SK-N-SH treated with all-trans-retinoic acid at 6 μM for 48 hours (cell line): ENCODE results near the gene SAG.

Experiments
- ATAC-seq: fragments of 200-7000 bp; cut with Tn5 transposase; 3 replicates; pipeline ENCODE4 v1.9.1; 2020; ENCODE audit warnings: mild to moderate bottlenecking, moderate library complexity
- ARNTL ChIP-seq: fragments of 450-650 bp; formaldehyde crosslinking; IDR thresholded peaks from 2 replicates; pipeline ENCODE4 v1.5.0; 2020; ENCODE audit warnings: low read depth, mild to moderate bottlenecking, moderate library complexity, borderline replicate concordance
- BACH2 ChIP-seq: fragments of 250-450 bp; sonication (Bioruptor Pico); IDR thresholded peaks from 2 replicates; pipeline ENCODE4 v1.9.0; 2021; ENCODE audit warnings: mild to moderate bottlenecking, borderline replicate concordance
- CSDC2 ChIP-seq: fragments of 250-450 bp; sonication (Bioruptor Pico); IDR thresholded peaks from 2 replicates; pipeline ENCODE4 v1.5.0; 2020; ENCODE audit warnings: mild to moderate bottlenecking, moderate library complexity
- GLIS3 ChIP-seq: fragments of 250-450 bp; sonication (Bioruptor Pico); IDR thresholded peaks from 2 replicates; pipeline ENCODE4 v1.5.0; 2020; ENCODE audit warnings: mild to moderate bottlenecking, moderate library complexity
- ISL1 ChIP-seq: fragments of 250-450 bp; sonication (Bioruptor Pico); IDR thresholded peaks from 2 replicates; pipeline ENCODE4 v2.1.2; 2022; ENCODE audit warnings: mild to moderate bottlenecking, moderate library complexity
- OSR1 ChIP-seq: fragments of 250-450 bp; sonication (Bioruptor Pico); IDR thresholded peaks from 2 replicates; pipeline ENCODE4 v1.8.0; 2022; ENCODE audit warnings: moderate library complexity, mild to moderate bottlenecking, inconsistent platforms
- RARB ChIP-seq: fragments of 250-450 bp; sonication (Bioruptor Pico); IDR thresholded peaks from 2 replicates; pipeline ENCODE4 v1.8.0; 2021; ENCODE audit warnings: mild to moderate bottlenecking, moderate library complexity
- SNAI2 ChIP-seq: fragments of 250-450 bp; sonication (Bioruptor Pico); IDR thresholded peaks from 2 replicates; pipeline ENCODE4 v1.5.0; 2020; ENCODE audit warnings: mild to moderate bottlenecking, moderate library complexity
- TCF4 ChIP-seq: fragments of 250-450 bp; sonication (Bioruptor Pico); IDR thresholded peaks from 2 replicates; pipeline ENCODE4 v1.8.0; 2021; ENCODE audit warnings: mild to moderate bottlenecking, moderate library complexity, borderline replicate concordance
- TOX ChIP-seq: fragments of 250-450 bp; sonication (Bioruptor Pico); IDR thresholded peaks from 2 replicates; pipeline ENCODE4 v1.8.0; 2021; ENCODE audit warnings: mild to moderate bottlenecking, moderate library complexity, borderline replicate concordance
- ZC3H10 ChIP-seq: fragments of 250-450 bp; sonication (Bioruptor Pico); IDR thresholded peaks from 2 replicates; pipeline ENCODE4 v1.5.1; 2021; ENCODE audit warnings: mild to moderate bottlenecking, moderate library complexity
- ZFP3 ChIP-seq: fragments of 250-450 bp; sonication (Bioruptor Pico); IDR thresholded peaks from 2 replicates; pipeline ENCODE4 v1.5.0; 2020; ENCODE audit warnings: mild to moderate bottlenecking, moderate library complexity
- ZFP30 ChIP-seq: fragments of 450-650 bp; formaldehyde crosslinking; IDR thresholded peaks from 2 replicates; pipeline ENCODE4 v1.5.0; 2022; ENCODE audit warnings: mild to moderate bottlenecking, moderate library complexity
- ZNF565 ChIP-seq: fragments of 450-650 bp; formaldehyde crosslinking; conservative IDR thresholded peaks from 2 replicates; pipeline ENCODE4 v1.5.0; 2020; ENCODE audit warnings: low read depth, mild to moderate bottlenecking, moderate library complexity
- ZNF70 ChIP-seq: fragments of 450-650 bp; formaldehyde crosslinking; IDR thresholded peaks from 2 replicates; pipeline ENCODE4 v1.5.0; 2020; ENCODE audit warnings: mild to moderate bottlenecking, moderate library complexity
- ZNF8 ChIP-seq: fragments of 450-650 bp; formaldehyde crosslinking; IDR thresholded peaks from 2 replicates; pipeline ENCODE4 v1.5.0; 2020; ENCODE audit warnings: mild to moderate bottlenecking, moderate library complexity
- TF ChIP-seq, protein P1 (sequence below): fragments of 250-450 bp; sonication (Bioruptor Pico); IDR thresholded peaks from 2 replicates; pipeline ENCODE4 v1.5.1; 2021; ENCODE audit warnings: mild to moderate bottlenecking, moderate library complexity
- TF ChIP-seq, protein P2 (sequence below): fragments of 250-450 bp; sonication (Bioruptor Pico); IDR thresholded peaks from 2 replicates; pipeline ENCODE4 v1.8.0; 2020; ENCODE audit warnings: mild to moderate bottlenecking, moderate library complexity, borderline replicate concordance
- TF ChIP-seq, protein P3 (sequence below): fragments of 250-450 bp; sonication (Bioruptor Pico); IDR thresholded peaks from 2 replicates; pipeline ENCODE4 v1.5.1; 2020; ENCODE audit warnings: low read depth, mild to moderate bottlenecking, moderate library complexity
- TF ChIP-seq, protein P4 (sequence below): fragments of 250-450 bp; sonication (Bioruptor Pico); IDR thresholded peaks from 2 replicates; pipeline ENCODE4 v1.8.0; 2021; ENCODE audit warnings: low read depth, mild to moderate bottlenecking, moderate library complexity, borderline replicate concordance

The SAG gene

DNA sequence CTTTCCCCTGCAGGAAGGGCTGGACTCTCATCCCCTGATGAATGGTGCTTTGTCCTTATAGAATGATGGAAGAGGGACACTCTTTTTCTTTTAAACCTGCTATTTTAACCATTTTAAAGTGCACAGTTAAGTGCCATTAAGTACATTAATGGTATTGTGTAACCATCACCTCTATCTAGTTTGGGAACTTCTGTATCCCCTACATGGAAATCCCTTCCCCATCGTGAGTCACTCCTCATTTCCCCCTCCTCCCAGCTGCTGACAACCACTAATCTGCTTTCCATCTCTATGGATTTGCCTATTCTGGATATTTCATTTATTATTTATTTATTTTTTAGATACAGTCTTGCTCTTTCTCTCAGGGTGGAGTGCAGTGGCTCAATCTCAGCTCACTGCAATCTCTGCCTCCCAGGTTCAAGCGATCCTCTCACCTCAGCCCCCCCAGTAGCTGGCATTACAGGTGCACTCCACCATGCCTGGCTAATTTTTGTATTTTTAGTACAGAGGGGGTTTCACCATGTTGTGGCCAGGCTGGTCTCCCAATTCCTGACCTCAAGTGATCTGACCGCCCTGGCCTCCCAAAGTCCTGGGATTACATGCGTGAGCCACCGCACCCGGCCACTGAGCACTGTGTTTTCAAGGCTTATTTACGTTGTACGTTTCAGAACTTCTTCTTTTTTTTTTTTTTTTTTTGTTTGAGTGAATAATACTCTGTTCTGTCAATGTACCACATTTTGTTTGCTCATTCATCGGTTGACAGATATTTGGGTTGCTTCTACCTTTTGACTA is 62.5 kb downstream of the SAG start:
- no peak for TF ChIP-seq ZNF70 (CRISPR knock-in tag)
- no peak for TF ChIP-seq OSR1
- TF ChIP-seq ZFP30 (CRISPR knock-in tag) = no peak
- TF ChIP-seq, protein P1, sequence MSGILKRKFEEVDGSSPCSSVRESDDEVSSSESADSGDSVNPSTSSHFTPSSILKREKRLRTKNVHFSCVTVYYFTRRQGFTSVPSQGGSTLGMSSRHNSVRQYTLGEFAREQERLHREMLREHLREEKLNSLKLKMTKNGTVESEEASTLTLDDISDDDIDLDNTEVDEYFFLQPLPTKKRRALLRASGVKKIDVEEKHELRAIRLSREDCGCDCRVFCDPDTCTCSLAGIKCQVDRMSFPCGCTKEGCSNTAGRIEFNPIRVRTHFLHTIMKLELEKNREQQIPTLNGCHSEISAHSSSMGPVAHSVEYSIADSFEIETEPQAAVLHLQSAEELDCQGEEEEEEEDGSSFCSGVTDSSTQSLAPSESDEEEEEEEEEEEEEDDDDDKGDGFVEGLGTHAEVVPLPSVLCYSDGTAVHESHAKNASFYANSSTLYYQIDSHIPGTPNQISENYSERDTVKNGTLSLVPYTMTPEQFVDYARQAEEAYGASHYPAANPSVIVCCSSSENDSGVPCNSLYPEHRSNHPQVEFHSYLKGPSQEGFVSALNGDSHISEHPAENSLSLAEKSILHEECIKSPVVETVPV (CRISPR knock-in tag) = no peak
- no peak for TF ChIP-seq GLIS3 (CRISPR knock-in tag)
- no peak for TF ChIP-seq SNAI2 (CRISPR knock-in tag)
- TF ChIP-seq BACH2 = no peak
- TF ChIP-seq, protein P2, sequence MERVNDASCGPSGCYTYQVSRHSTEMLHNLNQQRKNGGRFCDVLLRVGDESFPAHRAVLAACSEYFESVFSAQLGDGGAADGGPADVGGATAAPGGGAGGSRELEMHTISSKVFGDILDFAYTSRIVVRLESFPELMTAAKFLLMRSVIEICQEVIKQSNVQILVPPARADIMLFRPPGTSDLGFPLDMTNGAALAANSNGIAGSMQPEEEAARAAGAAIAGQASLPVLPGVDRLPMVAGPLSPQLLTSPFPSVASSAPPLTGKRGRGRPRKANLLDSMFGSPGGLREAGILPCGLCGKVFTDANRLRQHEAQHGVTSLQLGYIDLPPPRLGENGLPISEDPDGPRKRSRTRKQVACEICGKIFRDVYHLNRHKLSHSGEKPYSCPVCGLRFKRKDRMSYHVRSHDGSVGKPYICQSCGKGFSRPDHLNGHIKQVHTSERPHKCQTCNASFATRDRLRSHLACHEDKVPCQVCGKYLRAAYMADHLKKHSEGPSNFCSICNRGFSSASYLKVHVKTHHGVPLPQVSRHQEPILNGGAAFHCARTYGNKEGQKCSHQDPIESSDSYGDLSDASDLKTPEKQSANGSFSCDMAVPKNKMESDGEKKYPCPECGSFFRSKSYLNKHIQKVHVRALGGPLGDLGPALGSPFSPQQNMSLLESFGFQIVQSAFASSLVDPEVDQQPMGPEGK (CRISPR knock-in tag) = no peak
- TF ChIP-seq RARB (CRISPR knock-in tag) = no peak
- TF ChIP-seq ISL1 = no peak
- TF ChIP-seq ZC3H10 (CRISPR knock-in tag) = no peak
- TF ChIP-seq CSDC2 = no peak
- no peak for TF ChIP-seq TOX
- no peak for TF ChIP-seq ARNTL (CRISPR knock-in tag)
- no peak for TF ChIP-seq ZNF8
- TF ChIP-seq TCF4 (CRISPR knock-in tag) = no peak
- no peak for ATAC-seq

DNA sequence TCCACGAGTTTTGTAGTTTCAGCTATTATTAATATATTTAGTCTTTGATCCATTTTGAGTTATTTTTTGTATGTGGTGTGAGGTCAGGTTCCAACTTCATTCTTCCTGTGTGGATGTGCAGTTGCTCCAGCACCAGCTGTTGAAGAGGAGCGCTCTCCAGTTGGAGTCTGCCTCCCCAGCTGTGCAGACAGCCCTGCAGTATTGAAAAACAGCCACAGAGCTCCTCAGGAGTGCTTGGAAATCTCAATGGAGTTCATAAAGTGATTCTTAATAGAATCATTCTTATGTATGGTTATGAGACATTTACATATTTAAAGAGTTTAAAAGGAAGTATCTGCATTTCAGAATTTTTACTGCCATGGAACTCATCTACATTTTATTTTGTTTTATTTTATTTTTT is 64.0 kb downstream of the SAG start:
- no peak for TF ChIP-seq ISL1
- TF ChIP-seq ZNF70 (CRISPR knock-in tag) = no peak
- no peak for TF ChIP-seq GLIS3 (CRISPR knock-in tag)
- no peak for TF ChIP-seq ARNTL (CRISPR knock-in tag)
- no peak for TF ChIP-seq ZFP3 (CRISPR knock-in tag)
- TF ChIP-seq, protein P1 (CRISPR knock-in tag) = no peak
- no peak for TF ChIP-seq BACH2
- TF ChIP-seq ZC3H10 (CRISPR knock-in tag) = no peak

DNA sequence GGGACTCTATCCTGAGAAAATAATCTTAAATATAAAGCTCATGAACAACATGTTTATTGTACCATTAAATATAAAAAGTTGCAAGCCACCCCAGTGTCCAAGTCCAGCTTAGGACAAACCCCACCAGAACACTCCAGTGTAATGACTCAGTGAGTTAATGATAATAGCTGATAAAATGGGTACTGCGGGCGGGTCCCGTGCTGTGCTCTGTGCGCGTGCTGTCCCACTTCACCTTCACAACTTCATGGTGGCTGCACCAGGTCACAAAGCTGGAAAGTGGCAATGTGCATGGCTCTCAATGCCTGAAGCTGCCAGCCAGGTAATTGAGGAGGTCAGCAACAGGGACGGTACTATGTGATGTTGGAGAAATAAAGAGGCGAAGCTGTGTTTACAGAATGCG is 65.2 kb downstream of the SAG start:
- TF ChIP-seq SNAI2 (CRISPR knock-in tag) (no peak), ZNF8 (no peak), TOX (no peak), BACH2 (no peak), ZNF565 (CRISPR knock-in tag) (no peak), RARB (CRISPR knock-in tag) (no peak), ZNF70 (CRISPR knock-in tag) (no peak), ZFP3 (CRISPR knock-in tag) (no peak)
- TF ChIP-seq, protein P3, sequence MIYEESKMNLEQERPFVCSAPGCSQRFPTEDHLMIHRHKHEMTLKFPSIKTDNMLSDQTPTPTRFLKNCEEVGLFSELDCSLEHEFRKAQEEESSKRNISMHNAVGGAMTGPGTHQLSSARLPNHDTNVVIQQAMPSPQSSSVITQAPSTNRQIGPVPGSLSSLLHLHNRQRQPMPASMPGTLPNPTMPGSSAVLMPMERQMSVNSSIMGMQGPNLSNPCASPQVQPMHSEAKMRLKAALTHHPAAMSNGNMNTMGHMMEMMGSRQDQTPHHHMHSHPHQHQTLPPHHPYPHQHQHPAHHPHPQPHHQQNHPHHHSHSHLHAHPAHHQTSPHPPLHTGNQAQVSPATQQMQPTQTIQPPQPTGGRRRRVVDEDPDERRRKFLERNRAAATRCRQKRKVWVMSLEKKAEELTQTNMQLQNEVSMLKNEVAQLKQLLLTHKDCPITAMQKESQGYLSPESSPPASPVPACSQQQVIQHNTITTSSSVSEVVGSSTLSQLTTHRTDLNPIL (CRISPR knock-in tag) = no peak
- TF ChIP-seq, protein P1 (CRISPR knock-in tag) = no peak
- TF ChIP-seq, protein P4, sequence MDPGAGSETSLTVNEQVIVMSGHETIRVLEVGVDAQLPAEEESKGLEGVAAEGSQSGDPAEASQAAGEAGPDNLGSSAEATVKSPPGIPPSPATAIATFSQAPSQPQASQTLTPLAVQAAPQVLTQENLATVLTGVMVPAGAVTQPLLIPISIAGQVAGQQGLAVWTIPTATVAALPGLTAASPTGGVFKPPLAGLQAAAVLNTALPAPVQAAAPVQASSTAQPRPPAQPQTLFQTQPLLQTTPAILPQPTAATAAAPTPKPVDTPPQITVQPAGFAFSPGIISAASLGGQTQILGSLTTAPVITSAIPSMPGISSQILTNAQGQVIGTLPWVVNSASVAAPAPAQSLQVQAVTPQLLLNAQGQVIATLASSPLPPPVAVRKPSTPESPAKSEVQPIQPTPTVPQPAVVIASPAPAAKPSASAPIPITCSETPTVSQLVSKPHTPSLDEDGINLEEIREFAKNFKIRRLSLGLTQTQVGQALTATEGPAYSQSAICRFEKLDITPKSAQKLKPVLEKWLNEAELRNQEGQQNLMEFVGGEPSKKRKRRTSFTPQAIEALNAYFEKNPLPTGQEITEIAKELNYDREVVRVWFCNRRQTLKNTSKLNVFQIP (CRISPR knock-in tag) = no peak
- TF ChIP-seq, protein P2 (CRISPR knock-in tag) = no peak
- ATAC-seq = no peak

More for the DNA sequence above, 64.0 kb downstream of the SAG start:
- no peak for ATAC-seq
